Activated CD4-positive, alpha-beta T cell treated with anti-CD3 and anti-CD28 coated beads, Interleukin-2, amount 50 U/mL, for 24 hours (primary cell): ENCODE data around the gene DGKG.

Experiments
- DNase-seq, 2 donors: peaks; one replicate each; pipeline ENCODE4 v3.0.0-alpha.2; 2020; ENCODE audit warnings: low read depth in 1 of 2, low spot score in 1 of 2

The DGKG gene

DNA sequence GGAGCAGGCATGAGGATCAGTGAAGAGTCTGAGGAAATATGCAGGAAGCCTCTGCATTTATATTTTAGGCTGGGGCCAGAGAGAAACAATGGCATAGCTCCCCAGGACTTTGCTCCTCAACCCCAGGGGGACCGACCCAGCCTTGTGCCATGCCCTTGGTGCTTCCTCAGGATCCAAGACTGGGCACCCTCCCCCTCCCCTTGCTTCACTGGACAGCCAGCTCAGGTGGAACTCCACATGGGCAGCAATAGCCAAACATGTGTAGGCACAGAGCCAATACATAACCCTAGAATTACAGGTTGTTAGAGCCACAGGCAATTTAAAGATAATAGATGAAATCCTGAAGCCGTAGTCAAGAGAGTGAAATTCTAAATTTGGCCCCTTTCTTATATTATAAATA is 180.1 kb downstream of the DGKG start:
- DNase-seq = no peak

DNA sequence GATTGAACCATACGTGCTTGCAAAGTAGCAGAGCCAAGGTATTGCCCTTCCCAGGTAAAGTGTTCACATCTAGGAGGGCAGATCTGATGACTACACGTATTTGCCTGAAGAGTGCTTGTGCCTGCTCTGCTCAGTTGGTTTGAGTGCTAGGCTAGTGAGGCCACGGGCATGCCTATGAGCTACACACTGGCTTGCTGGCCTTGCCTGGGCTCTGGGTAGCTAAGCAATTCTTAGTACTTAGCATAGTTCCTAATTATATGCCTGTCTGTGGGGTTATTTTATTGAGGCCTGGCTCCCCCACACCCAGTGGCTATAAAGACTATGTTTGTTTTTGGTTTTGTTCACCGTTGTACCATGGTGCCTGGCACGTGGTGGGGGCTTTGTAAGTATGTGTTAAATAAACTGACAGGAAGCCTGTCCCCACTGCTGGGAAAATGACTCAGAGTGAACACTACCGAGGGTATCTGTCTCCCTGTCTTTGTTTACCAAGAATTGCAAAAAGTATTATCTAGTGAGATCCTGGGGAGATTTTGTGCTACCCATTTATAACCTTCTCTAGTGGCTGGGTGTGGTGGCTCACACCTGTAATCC is 181.0 kb downstream of the DGKG start:
- no peak for DNase-seq

GRCh38 chr3:186180151-186180550 is 181.9 kb downstream of the DGKG start:
- no peak for DNase-seq

GRCh38 chr3:186178412-186178811 is 183.6 kb downstream of the DGKG start:
- DNase-seq = no peak

DNA sequence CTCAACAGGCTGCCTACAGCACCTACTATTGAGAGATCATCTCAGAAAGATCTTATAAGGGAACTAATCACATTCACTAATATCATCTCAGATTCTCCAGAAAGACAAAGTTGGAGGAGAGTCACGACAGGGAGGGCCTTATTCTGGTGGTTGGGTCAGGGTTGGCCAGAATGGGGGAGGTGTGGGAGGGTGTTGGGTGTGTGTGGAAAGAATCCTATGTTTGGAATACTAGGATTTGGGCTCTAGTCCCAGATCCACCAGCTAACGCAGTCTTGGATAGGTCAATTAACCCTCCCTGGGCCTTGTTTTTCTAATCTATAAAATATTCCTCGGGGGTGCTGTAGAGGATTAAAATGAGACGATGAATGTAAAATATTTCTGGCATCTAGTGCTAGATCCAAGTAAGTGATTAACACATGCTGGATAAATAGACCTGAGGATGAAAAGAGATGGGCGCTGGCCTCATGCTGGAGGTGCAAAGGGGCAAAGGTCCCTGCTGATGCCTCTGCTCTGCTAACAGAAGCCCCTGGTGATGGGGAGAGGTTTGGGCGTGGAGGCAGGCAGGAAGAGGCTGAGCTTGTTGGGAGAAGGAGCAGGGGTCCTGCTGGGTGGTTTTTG is 185.6 kb downstream of the DGKG start:
- DNase-seq = no peak

GRCh38 chr3:186173224-186173815 is 188.7 kb downstream of the DGKG start:
- no peak for DNase-seq

GRCh38 chr3:186172353-186172752 is 189.7 kb downstream of the DGKG start:
- DNase-seq = no peak

DNA sequence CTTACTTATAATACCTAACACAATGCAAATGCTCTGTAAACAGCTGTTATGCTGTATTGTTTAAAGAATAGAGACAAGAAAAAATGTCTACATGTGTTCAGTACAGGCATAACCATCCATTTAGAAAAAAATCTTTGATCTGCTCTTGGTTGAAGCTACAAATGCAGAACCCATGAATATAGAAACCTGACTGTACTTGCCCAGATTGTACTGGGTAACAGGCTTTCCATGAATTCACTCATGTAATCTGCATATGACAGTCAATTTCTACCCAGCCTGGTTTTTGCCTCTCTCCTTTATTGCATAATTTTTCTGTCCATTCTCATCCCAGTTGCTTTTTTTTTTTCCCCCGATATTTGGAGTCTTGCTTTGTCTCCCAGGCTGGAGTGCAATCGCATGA is 190.5 kb downstream of the DGKG start:
- DNase-seq = no peak

- DNase-seq = no peak
Measured at GRCh38 chr3:186170516-186170915, 191.5 kb downstream of the DGKG start.

DNA sequence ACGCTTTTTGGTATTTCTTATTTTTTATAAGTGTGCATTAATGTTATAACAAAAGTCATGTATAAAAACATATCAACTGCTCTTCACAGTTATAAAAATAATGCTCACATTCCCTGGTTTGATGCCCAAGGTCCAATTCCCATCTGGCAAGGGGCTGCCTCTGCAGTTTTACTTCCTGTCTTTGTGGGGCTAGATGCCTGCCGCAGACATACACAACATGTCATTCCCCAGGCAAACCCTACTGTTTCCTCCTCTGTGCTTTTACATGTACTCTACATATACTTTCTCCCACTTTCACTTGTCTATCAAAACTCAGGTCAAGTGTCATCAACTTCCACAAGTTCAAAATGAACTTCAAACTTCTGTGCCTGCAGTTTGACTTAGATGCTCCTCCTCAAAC is 192.7 kb downstream of the DGKG start:
- no peak for DNase-seq

DNA sequence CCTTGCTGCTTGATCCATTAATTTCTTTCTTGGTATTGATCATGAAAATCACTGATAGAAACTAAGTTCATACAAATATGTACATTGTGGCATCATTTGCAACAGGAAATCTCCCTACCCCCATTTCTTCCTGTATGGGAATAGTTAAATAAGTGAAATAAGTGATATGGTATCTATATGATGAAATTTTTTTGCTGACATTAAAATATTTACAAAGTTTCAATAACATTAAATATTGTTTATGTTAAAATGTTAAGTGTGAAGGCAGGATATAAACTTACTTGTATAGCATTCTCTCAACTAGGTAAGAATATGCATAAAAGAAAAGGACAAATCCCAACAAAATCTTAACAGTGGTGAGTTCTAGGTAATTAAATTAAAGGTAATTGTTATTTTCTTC is 193.1 kb downstream of the DGKG start:
- DNase-seq = no peak

GRCh38 chr3:186167646-186168395 is 194.2 kb downstream of the DGKG start:
- no peak for DNase-seq

DNA sequence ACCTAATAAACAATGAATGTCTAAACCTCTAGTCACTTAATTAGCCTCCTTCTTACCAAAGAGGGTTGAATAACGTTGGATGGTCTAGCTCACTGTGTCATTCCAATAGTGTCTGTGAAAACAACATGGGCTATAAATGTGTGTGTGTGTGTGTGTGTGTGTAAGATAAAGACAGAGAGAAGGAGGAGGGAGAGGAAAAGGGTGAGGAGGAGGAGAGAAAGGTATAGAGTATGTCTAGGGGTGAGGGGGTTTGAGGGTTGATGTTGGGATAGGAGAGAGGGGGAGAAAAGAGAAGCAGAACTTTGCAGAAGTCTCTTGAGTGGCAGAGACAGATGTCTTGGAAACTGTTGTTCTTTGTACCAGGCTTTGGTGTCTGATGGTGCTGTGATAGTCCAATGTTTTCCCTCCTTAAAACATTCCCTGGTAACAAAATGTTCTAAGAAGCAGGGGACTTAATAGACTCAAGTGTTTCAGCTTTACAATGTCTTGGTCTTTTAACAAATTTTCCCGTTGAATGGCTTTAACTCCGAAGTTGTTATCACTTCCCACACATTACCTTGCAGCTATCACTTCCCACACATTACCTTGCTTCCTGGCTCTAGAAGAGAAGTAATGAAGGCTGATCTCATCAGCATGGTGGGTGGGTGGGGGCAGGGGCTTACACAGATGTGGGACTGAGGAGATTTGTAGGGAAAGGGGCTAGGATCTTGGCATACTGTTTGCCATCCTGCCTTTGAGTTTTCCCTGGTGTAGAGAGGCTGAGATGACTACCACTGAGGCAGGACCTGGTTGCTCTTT is 195.3 kb downstream of the DGKG start:
- DNase-seq = no peak

GRCh38 chr3:186166036-186166435 is 196.0 kb downstream of the DGKG start:
- DNase-seq = no peak

GRCh38 chr3:186165331-186165730 is 196.7 kb downstream of the DGKG start:
- no peak for DNase-seq

DNA sequence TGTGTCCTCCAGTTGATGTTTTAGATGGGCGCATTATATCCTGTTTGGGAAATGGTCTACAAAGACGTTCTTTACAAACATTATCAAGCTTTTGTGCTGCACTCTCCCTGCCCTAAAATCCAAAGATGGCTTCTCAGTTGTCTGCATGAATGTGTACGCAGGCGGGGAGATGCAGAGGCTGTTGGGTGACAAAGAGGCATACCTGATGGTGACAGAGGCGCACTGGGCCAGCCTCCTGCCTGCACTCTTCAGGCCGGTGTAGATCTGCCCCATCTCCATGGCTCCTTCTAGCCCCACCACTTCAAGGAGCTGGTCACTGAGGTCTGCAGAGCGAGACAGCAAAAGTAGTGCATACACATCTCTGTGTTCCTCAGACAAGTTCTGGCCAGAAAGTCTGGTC is 197.3 kb downstream of the DGKG start:
- no peak for DNase-seq

DNA sequence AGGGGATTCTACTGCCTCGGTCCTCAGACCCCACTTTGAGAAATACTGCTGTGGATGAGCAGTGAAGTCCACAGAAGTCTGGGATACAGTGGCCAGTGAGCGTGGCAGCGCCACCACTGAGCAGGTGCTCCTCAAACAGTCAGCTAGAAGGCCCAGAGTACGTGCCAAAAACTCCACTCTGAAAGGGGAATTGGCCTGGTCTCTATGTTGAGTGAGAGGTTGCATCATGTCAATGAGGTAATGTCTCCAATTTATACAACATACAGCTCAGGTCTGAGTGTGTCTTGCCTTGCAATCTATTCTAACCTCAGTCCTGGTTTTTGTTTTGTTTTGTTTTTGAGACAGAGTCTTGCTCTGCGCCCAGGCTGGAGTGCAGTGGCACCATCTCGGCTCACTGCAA is 199.8 kb downstream of the DGKG start:
- no peak for DNase-seq

- DNase-seq = no peak
Measured at GRCh38 chr3:186160691-186161243, 201.3 kb downstream of the DGKG start.

DNA sequence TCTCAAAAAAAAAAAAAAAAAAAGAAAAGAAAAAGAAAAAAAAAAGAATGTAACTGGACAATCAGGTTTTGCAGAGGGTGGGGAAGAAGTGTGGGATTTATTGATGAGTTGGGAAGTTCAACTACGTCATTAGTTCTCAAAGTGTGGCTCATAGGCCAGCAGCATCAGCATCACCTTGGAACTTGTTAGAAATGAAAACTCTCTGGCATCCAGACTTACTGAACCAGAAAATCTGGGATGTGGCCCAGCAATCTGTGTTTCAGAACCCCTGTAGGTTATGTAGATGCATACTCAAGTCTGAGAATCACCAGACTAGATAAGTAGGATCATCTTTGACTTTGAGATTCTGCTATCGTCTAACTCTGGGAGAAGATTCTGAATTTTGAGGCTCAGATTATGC is 207.4 kb downstream of the DGKG start:
- no peak for DNase-seq

- DNase-seq = no peak
Measured at GRCh38 chr3:186152889-186153292, 209.1 kb downstream of the DGKG start.

- DNase-seq = no peak
Measured at GRCh38 chr3:186152361-186152798, 209.7 kb downstream of the DGKG start.
